ENCODE data around the gene LBR. TPM values are rescaled to one million over a fixed set of nuclear protein-coding genes. Genes with fewer than 3 reads are reported as not detected.

The LBR gene
- total and polyA plus RNA-seq, 2 experiments from 2014 or later = 22.0 to 27.0 TPM

DNA sequence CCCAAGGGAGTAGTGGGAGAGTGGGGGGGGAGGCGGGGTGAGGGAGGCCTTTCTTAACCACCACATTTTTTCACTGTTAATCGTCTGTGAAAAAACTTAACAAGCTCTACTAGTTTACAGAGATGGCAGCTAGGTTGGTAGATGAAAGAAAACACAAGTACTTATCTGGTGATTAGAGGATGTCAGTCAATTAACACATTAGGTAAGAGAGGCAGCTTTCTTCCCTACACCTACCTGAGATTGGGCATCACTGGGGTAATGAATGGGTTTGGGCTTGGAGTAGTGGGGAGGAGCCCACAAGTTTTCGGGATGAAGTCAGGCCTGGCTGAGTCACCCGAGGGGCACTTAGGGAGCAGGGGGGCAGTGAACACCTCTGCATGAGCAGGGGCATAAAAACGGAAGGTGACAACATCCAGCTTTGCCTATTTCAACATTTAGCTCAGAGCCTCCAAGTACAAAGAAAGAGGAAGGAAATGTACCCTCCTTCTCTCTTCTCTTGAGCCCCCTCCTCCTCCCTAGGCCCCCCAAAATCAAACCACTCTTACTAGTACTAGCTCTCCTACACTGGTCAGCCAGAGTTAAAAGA, 2.5 kb downstream of the LBR start:
- TF ChIP-seq, protein P1, sequence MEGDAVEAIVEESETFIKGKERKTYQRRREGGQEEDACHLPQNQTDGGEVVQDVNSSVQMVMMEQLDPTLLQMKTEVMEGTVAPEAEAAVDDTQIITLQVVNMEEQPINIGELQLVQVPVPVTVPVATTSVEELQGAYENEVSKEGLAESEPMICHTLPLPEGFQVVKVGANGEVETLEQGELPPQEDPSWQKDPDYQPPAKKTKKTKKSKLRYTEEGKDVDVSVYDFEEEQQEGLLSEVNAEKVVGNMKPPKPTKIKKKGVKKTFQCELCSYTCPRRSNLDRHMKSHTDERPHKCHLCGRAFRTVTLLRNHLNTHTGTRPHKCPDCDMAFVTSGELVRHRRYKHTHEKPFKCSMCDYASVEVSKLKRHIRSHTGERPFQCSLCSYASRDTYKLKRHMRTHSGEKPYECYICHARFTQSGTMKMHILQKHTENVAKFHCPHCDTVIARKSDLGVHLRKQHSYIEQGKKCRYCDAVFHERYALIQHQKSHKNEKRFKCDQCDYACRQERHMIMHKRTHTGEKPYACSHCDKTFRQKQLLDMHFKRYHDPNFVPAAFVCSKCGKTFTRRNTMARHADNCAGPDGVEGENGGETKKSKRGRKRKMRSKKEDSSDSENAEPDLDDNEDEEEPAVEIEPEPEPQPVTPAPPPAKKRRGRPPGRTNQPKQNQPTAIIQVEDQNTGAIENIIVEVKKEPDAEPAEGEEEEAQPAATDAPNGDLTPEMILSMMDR (IDR thresholded peaks at IDR 0.05; ENCODE audit: low read depth, low read length) = no peak
- DNase-seq (ENCODE audit: low read depth in 1 of 2, low spot score in 1 of 2) = peak in 1 of 2 donors; percentile 41

DNA sequence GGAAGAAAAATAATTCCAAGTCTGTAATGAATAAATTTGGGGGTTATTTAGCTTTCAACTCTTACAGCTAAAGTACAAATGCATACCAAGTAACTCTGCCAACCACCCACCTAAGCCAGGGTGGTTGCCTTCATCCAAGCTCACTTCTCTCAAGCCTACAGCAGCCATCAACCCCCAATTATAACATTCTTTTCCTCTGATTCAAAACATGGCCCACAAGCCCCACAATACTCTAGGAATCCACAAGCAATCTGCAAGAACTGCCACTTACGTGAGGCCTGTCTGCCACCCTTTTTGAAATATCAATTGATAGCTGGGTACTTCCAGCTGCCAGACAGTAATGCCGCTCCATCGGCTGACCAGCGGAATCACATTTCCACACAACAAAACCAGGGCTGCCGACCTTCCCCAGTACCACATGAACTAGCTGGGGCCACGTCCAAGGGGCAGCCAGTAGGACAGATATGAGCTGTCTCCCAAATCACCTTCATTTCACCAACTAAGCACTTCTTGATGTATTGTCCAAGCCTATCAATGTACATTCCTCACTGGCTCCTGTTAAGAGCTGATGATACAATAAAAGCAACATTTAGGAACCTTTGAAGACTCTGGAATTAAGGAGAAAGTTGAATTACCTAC, 3.2 kb downstream of the LBR start:
- TF ChIP-seq, protein P1 (IDR thresholded peaks at IDR 0.05; ENCODE audit: low read depth, low read length) = no peak
- H3K9me3 ChIP-seq (ENCODE audit: low read depth) = no peaks in the 10 kb centered on the region

More for the DNA sequence above, 2.5 kb downstream of the LBR start:
- peaks cover 7% of the 10 kb centered on the region for H3K27me3 ChIP-seq
- no peaks in the 10 kb centered on the region for H3K36me3 ChIP-seq
- no peak overlapping the region for H3K27ac ChIP-seq
- peaks cover 14% of the 10 kb centered on the region for H3K4me1 ChIP-seq (ENCODE audit: low read depth)
- H3K4me3 ChIP-seq = no peak overlapping the region
- H3K9me3 ChIP-seq (ENCODE audit: low read depth) = no peaks in the 10 kb centered on the region

DNA sequence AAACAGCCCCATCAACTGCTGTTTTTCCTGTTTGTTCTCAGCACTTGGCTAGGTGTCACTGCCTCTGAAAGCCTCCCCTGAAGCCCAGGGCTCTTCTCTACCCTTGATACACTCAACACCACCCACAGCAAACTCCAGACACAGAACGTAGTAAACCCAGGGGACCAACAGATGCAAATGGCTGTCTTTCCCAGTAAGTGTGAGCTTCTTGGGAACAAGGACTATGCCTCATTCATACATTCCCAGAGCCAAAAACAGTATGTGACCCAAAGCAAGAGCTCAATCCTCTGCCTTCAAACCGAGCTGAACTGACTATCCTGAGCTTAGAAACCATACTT, 4.4 kb downstream of the LBR start:
- Histone ChIP-seq H3K36me3 (peaks cover 12% of the 10 kb centered on the region), H3K4me1 (ENCODE audit: low read depth) (peaks cover 14% of the 10 kb centered on the region), H3K9me3 (ENCODE audit: low read depth) (no peaks in the 10 kb centered on the region), H3K4me3 (no peak overlapping the region), H3K27ac (no peak overlapping the region), H3K27me3 (peaks cover 7% of the 10 kb centered on the region)
- TF ChIP-seq, protein P1 (IDR thresholded peaks at IDR 0.05; ENCODE audit: low read depth, low read length) = no peak
- peak in 1 of 2 donors; percentile 14 for DNase-seq (ENCODE audit: low read depth in 1 of 2, low spot score in 1 of 2)

More for the DNA sequence above, 3.2 kb downstream of the LBR start:
- Histone ChIP-seq H3K36me3 (peaks cover under 1% of the 10 kb centered on the region), H3K27me3 (peaks cover 7% of the 10 kb centered on the region), H3K4me3 (no peak overlapping the region), H3K4me1 (ENCODE audit: low read depth) (peaks cover 14% of the 10 kb centered on the region), H3K27ac (no peak overlapping the region)
- DNase-seq (ENCODE audit: low read depth in 1 of 2, low spot score in 1 of 2) = peak; percentile 17 to 33

DNA sequence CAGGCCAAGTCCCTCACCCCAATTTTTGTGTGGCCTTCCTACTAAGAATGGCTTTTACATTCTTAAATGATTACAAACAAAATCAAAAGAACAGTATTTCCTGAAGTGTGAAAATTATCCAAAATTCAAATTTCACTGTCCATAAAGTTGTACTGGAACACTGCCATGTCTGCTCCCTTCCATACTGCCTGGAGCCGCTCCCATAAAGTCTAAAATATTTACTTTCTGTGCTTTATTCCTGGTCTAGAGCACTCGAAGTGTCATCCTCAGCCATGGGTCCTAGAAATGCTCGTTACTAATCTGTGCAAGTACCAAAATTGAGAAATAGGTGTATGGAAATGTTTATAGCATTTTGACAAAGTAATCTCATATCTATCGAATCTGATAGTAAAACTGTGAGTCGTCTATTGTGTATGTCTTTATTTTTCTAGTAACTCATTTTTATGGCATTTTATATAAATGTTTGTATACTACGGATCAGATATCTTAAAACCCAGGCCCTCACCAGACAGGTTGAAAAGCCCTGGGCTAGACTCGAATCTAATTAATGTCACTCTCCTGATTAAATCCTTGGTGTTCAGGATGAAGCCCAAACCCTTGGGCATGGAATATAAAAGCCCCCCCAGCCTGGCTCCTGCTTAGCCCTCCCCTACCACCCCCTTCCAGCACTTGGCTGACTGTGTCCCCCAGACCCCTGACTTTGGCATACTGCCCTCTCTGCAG, 4.9 kb downstream of the LBR start:
- peaks cover 14% of the 10 kb centered on the region for H3K36me3 ChIP-seq
- peaks cover 14% of the 10 kb centered on the region for H3K4me1 ChIP-seq (ENCODE audit: low read depth)
- no peaks in the 10 kb centered on the region for H3K9me3 ChIP-seq (ENCODE audit: low read depth)
- peaks cover 7% of the 10 kb centered on the region for H3K27me3 ChIP-seq
- no peak for DNase-seq (ENCODE audit: low read depth in 1 of 2, low spot score in 1 of 2)
- H3K4me3 ChIP-seq = no peak overlapping the region
- TF ChIP-seq, protein P1 (IDR thresholded peaks at IDR 0.05; ENCODE audit: low read depth, low read length) = no peak
- H3K27ac ChIP-seq = no peak overlapping the region

DNA sequence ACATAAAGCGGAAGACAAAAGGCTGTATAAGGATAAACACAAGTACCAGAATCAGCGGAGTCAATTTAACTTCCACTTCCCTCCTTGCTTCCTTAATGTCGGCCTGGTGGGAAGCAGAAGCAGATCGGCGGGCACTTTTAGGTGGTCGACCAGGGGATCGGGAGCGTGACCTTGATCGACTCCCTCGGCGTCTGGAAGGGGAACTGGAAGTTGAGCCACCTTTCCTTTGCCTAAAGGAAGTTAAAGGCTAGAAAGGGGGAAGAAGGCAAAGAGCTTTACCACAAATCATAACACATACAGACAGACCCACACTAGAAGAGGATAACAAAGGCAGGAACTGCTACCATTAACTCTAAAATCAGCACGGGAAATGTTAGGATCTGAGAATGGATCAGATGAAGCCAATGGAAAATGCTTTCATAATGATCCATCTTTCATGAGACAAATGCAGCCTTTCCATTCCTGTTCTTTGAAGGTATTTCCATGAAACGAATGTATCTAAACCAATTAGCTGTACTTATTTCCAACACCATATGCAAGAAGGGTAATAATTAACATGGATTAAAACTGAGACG, 5.7 kb downstream of the LBR start:
- no peak overlapping the region for H3K4me3 ChIP-seq
- peaks cover 7% of the 10 kb centered on the region for H3K27me3 ChIP-seq
- H3K9me3 ChIP-seq (ENCODE audit: low read depth) = no peaks in the 10 kb centered on the region
- H3K36me3 ChIP-seq = peaks cover 21% of the 10 kb centered on the region
- no peak for DNase-seq (ENCODE audit: low read depth in 1 of 2, low spot score in 1 of 2)
- H3K27ac ChIP-seq = no peak overlapping the region
- H3K4me1 ChIP-seq (ENCODE audit: low read depth) = peaks cover 14% of the 10 kb centered on the region
- TF ChIP-seq, protein P1 (IDR thresholded peaks at IDR 0.05; ENCODE audit: low read depth, low read length) = no peak

All from cardiac muscle cell (in vitro differentiated cells and primary cell).